Activated T-cell treated with anti-CD3 and anti-CD28 coated beads, Interleukin-2, amount 50 U/mL, for 72 hours (primary cell): ENCODE results near the gene L3MBTL3. TPM values are rescaled to one million over a fixed set of nuclear protein-coding genes. Genes with fewer than 3 reads are reported as not detected.

Experiments
- ATAC-seq, 2 donors: fragments of 150-1000 bp; cut with Tn5 transposase; replicated peaks in 1 of 2; 2 replicates each; pipeline ENCODE4 v1.10.0; 2021; ENCODE audit warnings: moderate library complexity in 2 of 2, mild to moderate bottlenecking in 1 of 2
- DNase-seq, 2 donors: peaks; one replicate each; pipeline ENCODE4 v3.0.0; 2021 to 2022; ENCODE audit warnings: mixed read lengths in 1 of 2
- H3K27ac Mint-ChIP-seq: one replicate; pipeline ENCODE4 v1.8.0; 2022; ENCODE audit warnings: mild to moderate bottlenecking, moderate library complexity, mixed read lengths
- H3K27me3 Mint-ChIP-seq: one replicate; pipeline ENCODE4 v1.8.0; 2022; ENCODE audit warnings: low read depth, mixed read lengths
- H3K36me3 Mint-ChIP-seq, 2 donors: one replicate each; pipeline ENCODE4 v1.8.0; 2022; ENCODE audit warnings: mixed read lengths in 2 of 2, mild to moderate bottlenecking in 1 of 2; ENCODE audit not compliant: insufficient read depth in 2 of 2
- H3K4me1 Mint-ChIP-seq: one replicate; pipeline ENCODE4 v1.8.0; 2022; ENCODE audit warnings: low read depth, mixed read lengths
- H3K4me3 Mint-ChIP-seq, 2 donors: one replicate each; pipeline ENCODE4 v1.8.0; 2022; ENCODE audit warnings: mild to moderate bottlenecking in 2 of 2, mixed read lengths in 2 of 2, moderate library complexity in 2 of 2
- H3K9me3 Mint-ChIP-seq, 2 donors: one replicate each; pipeline ENCODE4 v1.8.0; 2022; ENCODE audit warnings: mixed read lengths in 2 of 2
- total RNA-seq, 2 donors: library from RNA; stranded (reverse); gene quantifications; one replicate each; pipeline ENCODE4 v1.2.3, GENCODE V29; 2022

Gene L3MBTL3
- total RNA-seq, 2 donors from 2014 or later = 9.1 to 10.9 TPM

- H3K27ac Mint-ChIP-seq = no peak overlapping the region
- H3K36me3 Mint-ChIP-seq = peaks cover 0 to 3% of the 10 kb centered on the region in 2 donors
- H3K9me3 Mint-ChIP-seq = no peaks in the 10 kb centered on the region
- DNase-seq = no peak
- peak overlapping the region in 1 of 2 donors; percentile 42 for H3K4me3 Mint-ChIP-seq
- ATAC-seq = peak; percentile 71 to 73
- H3K27me3 Mint-ChIP-seq = no peaks in the 10 kb centered on the region
- peaks cover 81% of the 10 kb centered on the region for H3K4me1 Mint-ChIP-seq
These were observed 169.2 kb downstream of the L3MBTL3 start for GRCh38 chr6:130187335-130188206.

GRCh38 chr6:130188207-130188899 lies 170.0 kb downstream of the L3MBTL3 start:
- Mint-ChIP-seq H3K27me3 (no peaks in the 10 kb centered on the region), H3K4me3 (peak overlapping the region; percentile 4 to 5), H3K27ac (no peak overlapping the region), H3K9me3 (peaks cover 0 to 1% of the 10 kb centered on the region in 2 donors), H3K36me3 (peaks cover 3 to 11% of the 10 kb centered on the region in 2 donors), H3K4me1 (peaks cover 89% of the 10 kb centered on the region)
- no peak for ATAC-seq
- DNase-seq = no peak

GRCh38 chr6:130189531-130190397 lies 171.4 kb downstream of the L3MBTL3 start:
- DNase-seq = no peak
- Mint-ChIP-seq H3K27ac (peak overlapping the region; percentile 26), H3K4me3 (peak overlapping the region in 1 of 2 donors; percentile 14), H3K36me3 (peaks cover 4 to 14% of the 10 kb centered on the region in 2 donors), H3K4me1 (peaks cover 88% of the 10 kb centered on the region), H3K9me3 (peaks cover 0 to 1% of the 10 kb centered on the region in 2 donors), H3K27me3 (no peaks in the 10 kb centered on the region)
- ATAC-seq = no peak

Other genes starting within 250 kb of the L3MBTL3 start
- gene TMEM244, start 157.3 kb upstream of the L3MBTL3 start, total RNA-seq = not detected
- 1 to 10 TPM; 3.8 to 4.6 TPM for gene SAMD3, start 204.4 kb downstream of the L3MBTL3 start, total RNA-seq